ENCODE measurements around the gene OGT. TPM values are rescaled to one million over a fixed set of nuclear protein-coding genes. Genes with fewer than 3 reads are reported as not detected.
A peak's percentile ranks its signal among the peaks of the same experiment; 100 is the strongest.
"Not testable (repeated sequence)": the region's sequence is repeated elsewhere in the genome, so short reads cannot be mapped to it uniquely, and the experiment has no call there.

The OGT gene
- total RNA-seq: 81.3 and 117 TPM in 2 replicates

DNA sequence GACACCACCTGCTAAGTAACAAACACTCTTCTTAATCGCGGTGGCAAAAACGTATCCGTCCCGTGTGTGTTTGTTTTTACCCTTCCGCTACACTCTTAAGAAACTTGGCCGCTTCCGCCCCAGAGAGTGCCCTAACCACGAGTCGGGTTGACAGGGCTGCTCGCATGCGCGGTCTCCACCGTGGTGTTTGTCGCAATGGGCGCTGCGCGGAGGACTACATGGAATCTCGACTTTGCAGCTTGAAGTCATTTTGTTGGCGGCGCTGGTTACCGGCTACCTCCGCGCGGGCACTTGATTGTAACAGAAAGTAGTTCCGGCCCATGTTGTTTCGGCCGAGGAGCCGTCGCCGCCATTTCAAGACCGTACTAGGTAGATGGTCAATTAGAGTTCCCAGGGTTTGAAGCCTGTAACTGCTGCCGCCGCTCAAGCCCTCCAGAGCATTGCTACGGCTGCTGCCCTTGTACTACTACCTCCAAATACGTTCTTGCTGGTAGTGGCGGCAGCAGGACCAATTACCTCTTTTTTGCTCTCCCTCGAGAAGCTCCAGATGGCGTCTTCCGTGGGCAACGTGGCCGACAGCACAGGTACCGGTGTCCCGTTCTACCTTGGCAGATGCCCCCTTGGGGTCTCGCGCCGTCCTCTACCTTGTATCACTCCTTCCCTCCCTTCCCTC lies at the start of gene OGT:
TSS of gene OGT (plus strand) at position 352 of the 673 bp plus-strand sequence. CDS start at position 548, 196 bp downstream.
- DNase-seq (ENCODE audit: low read depth): peak; percentile 90

- DNase-seq (ENCODE audit: low read depth): no peak
These were observed 45.1 kb upstream of the OGT start for GRCh38 chrX:71487814-71488213.

DNA sequence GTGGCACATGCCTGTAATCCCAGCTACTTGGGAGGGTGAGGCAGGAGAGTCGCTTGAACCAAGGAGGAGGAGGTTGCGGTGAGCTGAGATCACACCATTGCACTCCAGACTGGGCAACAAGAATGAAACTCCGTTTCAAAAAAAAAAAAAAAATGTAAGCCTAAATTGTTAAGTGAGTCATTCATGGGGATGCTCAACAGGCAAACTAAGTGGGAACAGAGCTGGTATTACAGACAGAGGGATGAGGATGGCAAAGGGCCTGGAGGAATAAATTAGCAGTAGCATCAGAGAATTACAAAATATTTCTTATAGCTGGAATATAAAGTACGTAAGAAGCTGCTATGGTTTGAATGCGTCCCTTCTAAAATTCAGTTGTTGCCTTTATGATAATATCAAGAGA lies 43.4 kb upstream of the OGT start:
- DNase-seq (ENCODE audit: low read depth): no peak

- no peak for DNase-seq (ENCODE audit: low read depth)
These were observed 40.5 kb upstream of the OGT start for GRCh38 chrX:71492231-71493065.

DNA sequence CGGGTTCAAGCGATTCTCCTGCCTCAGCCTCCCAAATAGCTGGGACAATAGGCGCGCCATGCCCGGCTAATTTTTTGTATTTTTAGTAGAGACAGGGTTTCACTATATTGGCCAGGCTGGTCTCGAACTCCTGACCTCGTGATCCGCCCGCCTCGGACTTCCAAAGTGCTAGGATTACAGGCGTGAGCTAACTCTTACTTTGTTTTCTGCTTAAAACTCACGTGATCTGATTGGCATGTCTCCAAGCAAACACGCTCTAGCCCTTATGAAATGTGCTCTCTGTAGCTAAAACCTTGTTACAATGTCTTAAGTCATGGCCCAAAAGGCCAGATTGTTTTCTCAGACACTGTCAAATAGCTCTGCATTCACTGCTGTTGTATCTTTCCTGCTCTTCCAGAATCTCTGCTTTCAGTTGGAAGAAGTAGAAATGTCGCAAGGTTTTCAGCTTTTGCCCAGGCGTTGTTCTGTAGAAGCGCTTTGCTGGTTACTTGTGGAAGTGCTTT lies 39.7 kb upstream of the OGT start:
- DNase-seq (ENCODE audit: low read depth): peak; percentile 19

DNA sequence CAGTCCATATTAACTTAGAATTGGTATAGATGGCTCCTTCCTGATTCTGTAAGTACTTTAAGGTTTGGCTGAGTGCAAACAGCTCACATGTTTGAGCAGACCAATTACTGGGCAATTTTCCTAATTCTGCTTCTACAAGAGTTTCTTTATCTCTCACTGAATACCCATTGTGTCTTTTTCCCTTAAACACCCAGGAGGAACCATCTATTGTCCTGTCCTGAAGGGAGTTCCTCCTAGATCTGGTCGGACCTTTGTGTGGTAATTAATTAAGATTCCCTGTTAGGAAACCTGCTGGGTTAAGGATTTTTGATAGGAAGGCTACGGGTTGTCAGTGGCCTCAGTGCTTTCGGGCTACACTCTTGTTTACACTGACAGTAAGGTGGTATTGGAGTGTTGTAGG lies 36.9 kb upstream of the OGT start:
- DNase-seq (ENCODE audit: low read depth): not testable (repeated sequence)

DNA sequence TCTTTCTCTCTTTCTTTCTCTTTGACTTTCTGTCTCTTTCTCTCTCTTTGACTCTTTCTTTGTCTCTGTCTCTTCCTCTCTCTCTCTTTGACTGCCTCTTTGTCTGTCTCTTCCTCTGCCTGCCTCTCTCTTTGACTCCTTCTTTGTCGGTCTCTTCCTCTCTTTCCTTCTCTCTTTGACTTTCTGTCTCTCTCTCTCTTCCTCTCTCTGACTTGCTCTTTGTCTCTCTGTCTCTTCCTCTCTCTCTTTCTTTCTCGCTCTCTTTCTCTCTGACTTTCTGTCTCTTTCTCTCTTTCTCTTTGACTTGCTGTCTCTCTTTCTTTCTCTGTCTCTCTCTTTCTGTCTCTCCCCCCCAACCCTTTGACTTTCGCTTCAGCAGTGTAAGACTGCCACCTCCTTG lies 36.4 kb upstream of the OGT start:
- DNase-seq (ENCODE audit: low read depth): no peak

DNA sequence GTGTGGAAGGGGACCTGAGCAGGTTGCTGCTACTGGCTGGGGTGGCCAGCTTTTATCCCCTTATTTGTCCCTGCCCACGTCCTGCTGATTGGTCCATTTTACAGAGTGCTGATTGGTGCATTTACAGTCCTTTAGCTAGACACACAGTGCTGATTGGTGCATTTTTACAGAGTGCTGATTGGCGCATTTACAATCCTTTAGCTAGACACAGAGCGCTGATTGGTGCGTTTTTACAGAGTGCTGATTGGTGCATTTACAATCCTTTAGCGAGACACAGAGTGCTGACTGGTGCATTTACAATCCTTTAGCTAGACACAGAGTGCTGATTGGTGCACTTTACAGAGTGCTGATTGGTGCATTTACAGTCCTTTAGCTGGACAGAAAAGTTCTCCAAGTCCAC lies 30.8 kb upstream of the OGT start:
- DNase-seq (ENCODE audit: low read depth): not testable (repeated sequence)

- no peak for DNase-seq (ENCODE audit: low read depth)
These were observed 28.6 kb upstream of the OGT start for GRCh38 chrX:71504346-71504745.

DNA sequence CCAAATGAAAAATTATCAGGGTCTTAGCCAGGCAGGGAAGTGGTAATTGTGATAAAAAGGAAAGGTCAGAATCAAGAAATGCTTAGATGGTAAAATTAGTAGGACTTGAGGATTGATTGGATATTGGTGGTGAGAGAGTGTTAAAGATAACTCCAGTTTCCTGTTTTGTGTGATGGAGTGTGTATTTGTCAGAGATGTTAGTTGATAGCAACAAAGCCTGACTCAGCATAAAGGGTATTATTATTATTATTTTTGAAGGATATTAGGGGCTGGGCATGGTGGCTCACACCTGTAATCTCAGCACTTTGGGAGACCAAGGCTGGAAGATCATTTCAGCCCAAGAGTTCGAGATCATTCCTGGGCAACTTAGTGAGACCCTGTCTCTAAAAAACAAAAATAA lies 23.6 kb upstream of the OGT start:
- no peak for DNase-seq (ENCODE audit: low read depth)

- no peak for DNase-seq (ENCODE audit: low read depth)
These were observed 22.7 kb upstream of the OGT start for GRCh38 chrX:71510161-71510560.

- not testable (repeated sequence) for DNase-seq (ENCODE audit: low read depth)
These were observed 19.2 kb upstream of the OGT start for GRCh38 chrX:71513731-71514130.

DNA sequence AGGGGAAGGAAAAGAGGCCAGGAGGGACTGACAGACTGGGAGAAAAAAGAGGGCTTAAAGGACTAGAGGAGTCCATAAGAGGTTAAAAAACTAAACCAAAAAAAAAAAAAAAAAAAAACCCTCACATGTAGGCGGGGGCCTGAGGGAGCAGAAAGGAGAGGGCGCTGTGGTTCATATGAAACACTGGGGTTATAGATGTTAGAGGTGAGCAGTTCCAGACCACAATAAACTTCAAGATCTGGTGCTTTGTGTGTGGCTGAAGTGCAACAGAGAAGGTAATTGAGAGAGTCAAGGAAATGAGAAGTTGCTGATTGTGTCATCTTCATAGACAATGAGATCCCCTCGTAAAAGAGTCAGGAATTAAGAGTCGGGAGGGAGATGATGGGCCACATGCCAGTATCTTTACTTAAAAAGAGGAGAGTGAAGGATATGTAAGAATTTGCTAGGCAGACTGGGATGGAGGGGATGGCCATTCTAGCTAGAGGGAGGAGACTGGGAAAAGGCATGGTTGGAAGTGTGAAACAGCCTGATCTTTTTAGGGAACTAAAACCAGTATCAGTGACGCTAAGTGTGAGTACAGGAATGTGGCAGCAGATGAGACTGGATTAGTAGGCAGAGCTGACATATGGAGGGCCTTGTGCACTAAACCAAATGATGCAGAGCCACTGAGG lies 18.4 kb upstream of the OGT start:
- DNase-seq (ENCODE audit: low read depth): no peak

DNA sequence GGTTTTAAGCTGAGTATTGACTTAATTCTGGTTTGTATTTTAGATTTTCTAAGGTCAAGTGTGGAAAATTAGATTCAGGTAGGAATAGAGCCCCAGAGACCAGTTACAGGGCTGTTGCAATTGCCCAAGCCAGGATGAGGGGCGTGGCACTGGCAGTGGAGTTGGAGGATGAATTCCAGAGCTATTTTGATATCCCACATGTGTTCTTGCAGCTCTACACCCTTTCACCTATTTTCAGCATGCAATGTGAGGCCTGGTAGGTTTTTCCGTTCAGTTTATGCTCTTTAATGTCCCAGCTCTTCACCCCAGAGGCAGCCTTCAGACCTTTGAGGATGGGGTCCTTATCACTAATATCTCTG lies 17.9 kb upstream of the OGT start:
- no peak for DNase-seq (ENCODE audit: low read depth)

DNA sequence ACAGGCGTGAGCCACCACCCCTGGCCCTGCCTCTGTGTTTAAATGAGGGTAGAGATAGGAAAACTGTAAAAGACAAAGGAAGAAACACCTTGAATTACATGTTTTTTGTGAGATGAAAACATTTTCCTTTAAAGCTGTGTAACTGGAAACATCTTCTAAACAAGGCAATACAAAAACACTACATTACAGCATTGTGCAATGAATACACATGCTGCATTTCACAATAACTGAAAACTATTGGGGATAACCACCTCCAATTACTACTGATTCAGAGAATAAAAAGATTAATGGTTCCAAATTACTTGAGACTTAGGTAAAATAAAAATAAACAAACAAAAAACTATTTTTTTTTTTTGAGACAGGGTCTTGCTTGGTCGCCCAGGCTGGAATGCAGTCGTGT lies 7.6 kb upstream of the OGT start:
- DNase-seq (ENCODE audit: low read depth): no peak

- DNase-seq (ENCODE audit: low read depth): peak; percentile 81
These were observed 689 bp upstream of the OGT start for GRCh38 chrX:71532078-71532752.

GRCh38 chrX:71533516-71533850 lies 579 bp downstream of the OGT start:
- DNase-seq (ENCODE audit: low read depth): no peak

- no peak for DNase-seq (ENCODE audit: low read depth)
These were observed 1.1 kb downstream of the OGT start for GRCh38 chrX:71533851-71534561.

DNA sequence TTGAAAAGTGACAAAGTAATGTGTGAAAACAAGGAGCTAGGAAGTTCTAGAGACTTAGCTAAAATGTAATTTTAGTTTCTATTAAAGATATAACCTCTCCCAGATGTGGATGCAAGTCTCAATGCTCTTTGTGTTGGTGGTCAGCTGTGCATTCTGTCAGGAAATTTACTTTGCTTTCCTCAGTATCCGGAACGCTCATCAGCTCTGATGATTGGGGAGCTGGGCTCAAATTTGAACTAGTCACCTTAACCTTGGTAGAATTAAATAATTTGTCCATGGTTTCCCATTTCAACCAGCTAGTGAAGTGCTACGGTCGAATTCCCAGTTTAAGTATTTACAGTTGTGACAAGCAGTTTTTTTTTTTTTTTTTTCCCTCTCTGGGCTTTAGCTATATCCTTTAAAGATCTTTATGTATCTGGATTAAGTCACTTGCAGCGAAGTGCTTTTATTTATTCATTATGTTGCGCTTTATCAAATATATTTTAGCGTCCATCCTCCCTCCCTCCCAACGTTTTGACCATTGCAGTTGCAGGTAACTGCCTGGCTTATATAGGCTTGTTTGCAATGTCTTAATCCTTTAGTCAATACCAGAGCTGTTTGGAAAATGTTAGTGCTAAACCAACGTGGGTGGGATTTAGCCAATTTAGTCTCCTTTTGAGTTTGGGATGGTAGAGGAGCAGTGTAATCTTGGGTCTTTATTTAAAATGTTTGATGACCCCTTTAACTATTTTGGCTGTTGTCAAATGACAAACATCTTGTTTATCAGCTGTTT lies 2.1 kb downstream of the OGT start:
- no peak for DNase-seq (ENCODE audit: low read depth)

- no peak for DNase-seq (ENCODE audit: low read depth)
These were observed 3.4 kb downstream of the OGT start for GRCh38 chrX:71536285-71536684.

GRCh38 chrX:71537743-71538142 lies 4.8 kb downstream of the OGT start:
- DNase-seq (ENCODE audit: low read depth): no peak
